Measurements from ENCODE around the gene ALKBH8. TPM values are rescaled to one million over a fixed set of nuclear protein-coding genes. Genes with fewer than 3 reads are reported as not detected.
A peak's percentile ranks its signal among the peaks of the same experiment; 100 is the strongest.

The ALKBH8 gene
- total RNA-seq, 1 donor from 2014 or later: 11.8 TPM

DNA sequence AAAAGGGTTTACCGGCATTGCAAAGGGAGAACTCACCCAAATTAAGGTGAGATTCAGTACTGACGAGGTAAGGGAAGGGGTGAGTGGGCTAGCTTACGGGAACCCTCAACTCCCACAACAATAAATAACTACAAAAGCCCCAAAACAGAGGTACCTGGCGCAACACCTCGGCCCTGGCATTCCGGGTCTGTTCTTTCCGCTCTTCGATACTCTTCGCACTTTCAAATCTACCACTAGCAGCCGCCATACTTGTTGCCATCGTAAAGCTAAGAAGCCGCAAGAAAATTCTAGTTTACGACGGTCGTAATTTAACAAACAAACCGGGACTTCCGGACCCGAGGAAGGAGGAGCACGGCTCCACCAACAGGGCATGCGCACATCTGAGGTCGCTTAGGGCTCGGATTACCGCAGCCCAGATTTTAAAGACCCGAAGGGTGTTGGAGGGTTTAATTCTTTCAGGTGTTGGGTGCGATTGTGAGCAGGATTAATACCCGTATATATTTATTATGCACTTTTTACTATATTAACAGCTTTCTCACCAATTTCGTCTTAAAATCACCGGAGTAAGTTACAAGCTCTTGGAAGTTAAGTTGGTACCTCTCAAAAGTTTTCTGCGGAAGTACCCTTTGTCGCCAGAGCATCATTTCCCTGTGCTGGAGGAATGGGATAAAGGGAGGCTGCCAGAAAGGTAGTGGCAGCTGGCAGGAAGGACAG, 107.8 kb downstream of the ALKBH8 start, which contains the start of gene CWF19L2:
TSS of gene CWF19L2 (minus strand) at position 268 of the 714 bp plus-strand sequence. CDS start at position 259, 9 bp downstream.
- intact Hi-C loops (cut with micrococcal nuclease): loop anchor here (1.0 to 10.0 kb wide), 10 partner anchors 108 to 1435 kb away; partner anchors contain the start of genes AASDHPPT, ALKBH8, ATM and C11orf65
- peaks cover 25% of the 10 kb centered on the region for H3K4me1 Mint-ChIP-seq
- H3K4me3 Mint-ChIP-seq: peak within 1 kb of the TSS; percentile 90
- peak; percentile 67 for DNase-seq
- ChIA-PET CTCF (interaction anchor here (0.7 to 0.9 kb wide), 2 partner anchors 10 to 551 kb away, joined by 3 to 4 read pairs; partner anchors contain the start of gene CUL5), POLR2A (interaction anchor here (0.6 to 1.6 kb wide), 9 partner anchors 11 to 1208 kb away, joined by 3 to 8 read pairs (median 4); partner anchors contain the start of genes CUL5 and DDX10)
- peak; percentile 96 for ATAC-seq (ENCODE audit: low read depth)
- H3K27ac Mint-ChIP-seq: peak within 1 kb of the TSS; percentile 93
- TF ChIP-seq, protein P1, sequence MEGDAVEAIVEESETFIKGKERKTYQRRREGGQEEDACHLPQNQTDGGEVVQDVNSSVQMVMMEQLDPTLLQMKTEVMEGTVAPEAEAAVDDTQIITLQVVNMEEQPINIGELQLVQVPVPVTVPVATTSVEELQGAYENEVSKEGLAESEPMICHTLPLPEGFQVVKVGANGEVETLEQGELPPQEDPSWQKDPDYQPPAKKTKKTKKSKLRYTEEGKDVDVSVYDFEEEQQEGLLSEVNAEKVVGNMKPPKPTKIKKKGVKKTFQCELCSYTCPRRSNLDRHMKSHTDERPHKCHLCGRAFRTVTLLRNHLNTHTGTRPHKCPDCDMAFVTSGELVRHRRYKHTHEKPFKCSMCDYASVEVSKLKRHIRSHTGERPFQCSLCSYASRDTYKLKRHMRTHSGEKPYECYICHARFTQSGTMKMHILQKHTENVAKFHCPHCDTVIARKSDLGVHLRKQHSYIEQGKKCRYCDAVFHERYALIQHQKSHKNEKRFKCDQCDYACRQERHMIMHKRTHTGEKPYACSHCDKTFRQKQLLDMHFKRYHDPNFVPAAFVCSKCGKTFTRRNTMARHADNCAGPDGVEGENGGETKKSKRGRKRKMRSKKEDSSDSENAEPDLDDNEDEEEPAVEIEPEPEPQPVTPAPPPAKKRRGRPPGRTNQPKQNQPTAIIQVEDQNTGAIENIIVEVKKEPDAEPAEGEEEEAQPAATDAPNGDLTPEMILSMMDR (IDR thresholded peaks at IDR 0.05): no peak
- peaks cover 3% of the 10 kb centered on the region for H3K27me3 Mint-ChIP-seq
- peaks cover 36% of the 10 kb centered on the region for H3K36me3 Mint-ChIP-seq (ENCODE audit: low read depth)
- H3K9me3 Mint-ChIP-seq: no peaks in the 10 kb centered on the region

DNA sequence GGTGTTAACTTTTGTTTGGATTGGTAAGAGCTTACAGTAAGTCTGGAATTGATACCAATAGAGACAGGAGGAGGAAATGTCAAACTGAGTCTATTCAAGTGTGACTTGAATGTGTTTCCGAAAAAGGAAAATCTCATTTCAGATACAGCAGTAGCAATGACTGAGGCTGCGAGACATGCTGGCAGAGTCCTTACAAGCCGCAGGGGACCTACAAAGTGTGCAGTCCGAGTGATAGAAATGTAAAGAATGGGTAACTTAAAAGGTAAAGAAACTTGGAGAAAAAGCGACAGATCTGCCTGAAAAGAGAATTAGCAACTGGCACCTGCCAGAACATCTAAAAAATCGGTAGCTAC, 108.4 kb downstream of the ALKBH8 start:
- peak overlapping the region; percentile 93 for H3K27ac Mint-ChIP-seq
- peaks cover 40% of the 10 kb centered on the region for H3K36me3 Mint-ChIP-seq (ENCODE audit: low read depth)
- ChIA-PET CTCF (interaction anchor here (0.7 to 0.9 kb wide), 2 partner anchors 10 to 552 kb away, joined by 3 to 4 read pairs; partner anchors contain the start of gene CUL5), POLR2A (interaction anchor here (0.6 to 1.6 kb wide), 8 partner anchors 10 to 1208 kb away, joined by 3 to 8 read pairs (median 4); partner anchors contain the start of genes DDX10 and RAB39A)
- DNase-seq (no peak), ATAC-seq (ENCODE audit: low read depth) (peak; percentile 13)
- TF ChIP-seq, protein P1 (IDR thresholded peaks at IDR 0.05): no peak
- no peaks in the 10 kb centered on the region for H3K9me3 Mint-ChIP-seq
- peaks cover 25% of the 10 kb centered on the region for H3K4me1 Mint-ChIP-seq
- H3K4me3 Mint-ChIP-seq: peak overlapping the region; percentile 90
- no peaks in the 10 kb centered on the region for H3K27me3 Mint-ChIP-seq
- intact Hi-C loops (cut with micrococcal nuclease): loop anchor here (1.0 to 10.0 kb wide), 9 partner anchors 108 to 1435 kb away; partner anchors contain the start of genes AASDHPPT, ALKBH8, ATM and C11orf65

DNA sequence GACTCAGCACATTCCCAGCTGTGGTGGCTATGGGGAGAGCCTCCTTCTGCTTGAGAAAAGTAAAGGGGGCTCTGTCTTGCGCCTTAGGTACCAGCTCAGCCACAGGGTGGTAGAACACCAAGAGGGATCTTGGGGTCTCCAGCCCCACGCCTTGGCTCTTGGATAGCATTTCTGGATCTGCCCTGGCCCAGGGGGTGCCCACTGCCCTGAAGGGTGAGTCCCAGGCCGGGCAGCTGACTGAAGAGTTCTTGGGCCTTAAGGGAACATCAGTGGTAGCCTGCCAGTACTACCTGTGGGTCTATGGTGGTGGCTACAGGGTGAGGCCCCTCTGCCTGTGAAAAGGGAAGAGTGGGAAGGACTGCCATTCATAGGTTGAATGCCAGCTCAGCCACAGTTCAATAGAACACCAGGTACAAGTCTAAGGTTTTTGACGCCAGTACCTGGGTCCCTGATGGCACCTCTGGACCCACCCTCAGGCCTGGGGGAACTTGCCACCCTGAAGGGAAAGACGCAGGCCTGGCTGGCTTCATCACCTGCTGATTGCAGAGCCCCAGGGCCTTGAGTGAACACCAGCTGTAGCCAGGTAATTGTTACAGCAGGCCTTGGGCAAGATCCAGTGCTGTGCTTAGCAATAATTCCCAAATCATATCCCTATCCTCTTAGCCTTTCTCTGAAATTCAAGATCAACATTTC, 111.8 kb downstream of the ALKBH8 start:
- no peaks in the 10 kb centered on the region for H3K27me3 Mint-ChIP-seq
- H3K36me3 Mint-ChIP-seq (ENCODE audit: low read depth): peaks cover 56% of the 10 kb centered on the region
- H3K9me3 Mint-ChIP-seq: no peaks in the 10 kb centered on the region
- ChIA-PET POLR2A (no interaction called here), CTCF (no interaction called here)
- no peak for ATAC-seq (ENCODE audit: low read depth)
- TF ChIP-seq, protein P1 (IDR thresholded peaks at IDR 0.05): no peak
- H3K4me3 Mint-ChIP-seq: no peak overlapping the region
- H3K4me1 Mint-ChIP-seq: peaks cover 25% of the 10 kb centered on the region
- no peak overlapping the region for H3K27ac Mint-ChIP-seq
- intact Hi-C loops (cut with micrococcal nuclease): loop anchor here (10.0 kb wide), 1 partner anchor 1041 kb away; the partner anchor contains the start of gene POGLUT3
- no peak for DNase-seq

Other genes starting within 250 kb of the ALKBH8 start
- gene CWF19L2, start 107.9 kb downstream of the ALKBH8 start, total RNA-seq: 24.5 and 26.1 TPM in 2 replicates
- gene ELMOD1, start 25.4 kb upstream of the ALKBH8 start, total RNA-seq: not detected in 2 replicates
- gene SLN, start 146.3 kb upstream of the ALKBH8 start, total RNA-seq: not detected in 2 replicates

Data from activated B cell treated with CpG ODN at 0.5 μM for 24 hours (primary cell).